HepG2 (cell line): ENCODE results near the gene ELF2. TPM values are rescaled to one million over a fixed set of nuclear protein-coding genes. Genes with fewer than 3 reads are reported as not detected.

ENCODE experiments used
- ATAC-seq: fragments of 200-7000 bp; cut with Tn5 transposase; 3 replicates; pipeline ENCODE4 v1.9.1; 2020; ENCODE audit warnings: mild to moderate bottlenecking, moderate library complexity
- BruUV-seq: library from RNA; stranded (reverse); fragments of 400-500 nt; replicated peaks from 2 replicates; lab custom pipeline; 2021; lab: Mats Ljungman, UMichigan
- CTCF ChIA-PET: fragments of 300-600 bp; formaldehyde crosslinking; extraction: SDS; loops from one replicate; lab custom pipeline; 2021; ENCODE audit warnings: low total read pairs, inconsistent platforms, low intra/inter-chr PET ratio; lab: Yijun Ruan, JAX
- POLR2A ChIA-PET: fragments of 350-600 bp; sonication (Branson Sonifier 250); formaldehyde crosslinking; loops from one replicate; lab custom pipeline; 2020; ENCODE audit warnings: antibody characterized with exemption, inconsistent platforms; lab: Yijun Ruan, JAX
- DNase-seq: peaks from one replicate; pipeline ENCODE4 v3.0.0-alpha.2; 2015; ENCODE audit warnings: low spot score
- FAIRE-seq: peaks from 3 replicates; lab custom pipeline; 2011; peaks lifted over from hg19 to GRCh38; lab: Jason Lieb, UNC
- H2AFZ ChIP-seq: one replicate; pipeline ENCODE4 v1.6.1; 2011; ENCODE audit warnings: low read length, inconsistent platforms
- H3K27ac ChIP-seq: fragments of 300-600 bp; 3 replicates; pipeline ENCODE4 v1.8.0; 2011; ENCODE audit warnings: mixed run types, mild to moderate bottlenecking, mixed read lengths, low read length, inconsistent platforms; ENCODE audit not compliant: insufficient read depth; ENCODE audit errors: extremely low read length
- H3K27me3 ChIP-seq, 2 experiments: fragments of 200-600 bp in 1 of 2; 2 replicates in 1 of 2; 3 replicates in 1 of 2; pipeline versions ENCODE4 v1.6.0 to v1.8.0; 2011; ENCODE audit warnings: low read length in 2 of 2, mild to moderate bottlenecking in 2 of 2, moderate library complexity in 2 of 2, inconsistent platforms in 1 of 2; ENCODE audit not compliant: insufficient read depth in 2 of 2, control insufficient read depth in 1 of 2
- H3K36me3 ChIP-seq, 2 experiments: fragments of 200-600 bp in 1 of 2; replicated peaks in 1 of 2; 2 replicates in 1 of 2; 3 replicates in 1 of 2; pipeline versions ENCODE4 v1.5.1 to v1.8.0; 2011; ENCODE audit warnings: low read length in 2 of 2, inconsistent platforms in 1 of 2; ENCODE audit not compliant: insufficient read depth in 2 of 2, control insufficient read depth in 1 of 2
- H3K4me1 ChIP-seq: 2 replicates; pipeline ENCODE4 v1.5.1; 2012; ENCODE audit warnings: low read length, inconsistent platforms; ENCODE audit not compliant: insufficient read depth
- H3K4me2 ChIP-seq: 2 replicates; pipeline ENCODE4 v1.6.0; 2011; ENCODE audit warnings: low read depth, low read length, inconsistent platforms
- H3K4me3 ChIP-seq, 3 experiments: fragments of 200-600 bp in 1 of 3; sonication (generic), shearing (Covaris generic) in 1 of 3; replicated peaks in 1 of 3; 2 replicates each; pipeline ENCODE4 v1.5.1; 2011 to 2016; ENCODE audit warnings: low read length in 3 of 3, inconsistent platforms in 2 of 3, low read depth in 2 of 3, mild to moderate bottlenecking in 2 of 3, control low read depth in 1 of 3, mixed read lengths in 1 of 3; ENCODE audit not compliant: insufficient read depth in 1 of 3
- H3K79me2 ChIP-seq: one replicate; pipeline ENCODE4 v1.6.1; 2011; ENCODE audit warnings: low read length, inconsistent platforms; ENCODE audit not compliant: insufficient read depth
- H3K9ac ChIP-seq: 2 replicates; pipeline ENCODE4 v1.6.0; 2011; ENCODE audit warnings: mild to moderate bottlenecking, low read depth, low read length, inconsistent platforms; ENCODE audit not compliant: insufficient read depth
- H3K9me3 ChIP-seq: 2 replicates; pipeline ENCODE4 v1.5.1; 2012; ENCODE audit warnings: mild to moderate bottlenecking, low read length
- H4K20me1 ChIP-seq: 2 replicates; pipeline ENCODE4 v1.6.0; 2011; ENCODE audit warnings: inconsistent platforms, mild to moderate bottlenecking, low read length, moderate library complexity; ENCODE audit not compliant: insufficient read depth
- AFF4 ChIP-seq: sonication (generic); formaldehyde crosslinking; IDR thresholded peaks from 2 replicates; pipeline ENCODE4 v1.4.0; 2020; ENCODE audit warnings: missing genetic modification reagents
- ARID4A ChIP-seq: sonication (generic); formaldehyde crosslinking; IDR thresholded peaks from 2 replicates; pipeline ENCODE4 v1.5.0; 2020; ENCODE audit warnings: mild to moderate bottlenecking, missing genetic modification reagents, borderline replicate concordance
- CEBPB ChIP-seq: IDR thresholded peaks from 2 replicates; pipeline ENCODE4 v1.6.1; 2011; ENCODE audit warnings: low read depth, low read length, improper control_type of control experiment, borderline replicate concordance
- MEF2D ChIP-seq: sonication (generic); formaldehyde crosslinking; IDR thresholded peaks from 2 replicates; pipeline ENCODE4 v1.5.1; 2020; ENCODE audit warnings: mild to moderate bottlenecking, missing genetic modification reagents
- NFE2L2 ChIP-seq: fragments of 150-350 bp; IDR thresholded peaks from 2 replicates; pipeline ENCODE4 v1.6.1; 2014; ENCODE audit warnings: low read length
- NFIB ChIP-seq: sonication (generic); formaldehyde crosslinking; IDR thresholded peaks from 2 replicates; pipeline ENCODE4 v1.9.0; 2021; ENCODE audit warnings: missing genetic modification reagents, mild to moderate bottlenecking, borderline replicate concordance
- SALL2 ChIP-seq: sonication (generic); formaldehyde crosslinking; IDR thresholded peaks from 2 replicates; pipeline ENCODE4 v1.8.1; 2023; ENCODE audit warnings: mild to moderate bottlenecking, missing genetic modification reagents, inconsistent platforms
- ZNF556 ChIP-seq: sonication (generic); formaldehyde crosslinking; IDR thresholded peaks from 2 replicates; pipeline ENCODE4 v1.4.0; 2020; ENCODE audit warnings: mild to moderate bottlenecking, missing genetic modification reagents, borderline replicate concordance
- WGBS: methylation state at CpG from one replicate; pipeline ENCODE4 v1.1.6; 2017; ENCODE audit warnings: low lambda C conversion rate; 5-methylcytosine and 5-hydroxymethylcytosine counted together
- in situ Hi-C: cut with HindIII; loops from 2 replicates; pipeline ENCODE4 v1.10.0; 2017; ENCODE audit warnings: low pct_unique_long_range_greater_than_20kb; ENCODE audit not compliant: extremely low pct_ligation_motif_present
- intact Hi-C: fragments of 100-400 bp; cut with micrococcal nuclease; formaldehyde crosslinking; loops from one replicate; pipeline ENCODE4 v1.10.0; 2022; ENCODE audit not compliant: unreplicated experiment
- polyA plus RNA-seq, 8 experiments: library from polyadenylated mRNA; depleted of rRNA in 3 of 8; stranded (reverse) in 7 of 8; unstranded in 1 of 8; fragments of >200 nt; fragmentation: Illumina TruSeq in 4 of 8; extraction: Trizol in 4 of 8; gene quantifications; 2 replicates each; pipeline versions ENCODE4 v1.2.1 to v1.2.3, GENCODE V29; 2011 to 2016; ENCODE audit warnings: low read depth in 4 of 8, missing spikeins in 1 of 8, mixed read lengths in 1 of 8; ENCODE audit not compliant: insufficient read depth in 1 of 8
- total RNA-seq, 5 experiments: library from RNA; depleted of rRNA; stranded (reverse); fragments of >200 nt; fragmentation: Illumina TruSeq; extraction: Trizol; gene quantifications; 2 replicates each; pipeline ENCODE4 v1.2.3, GENCODE V29; 2016; ENCODE audit warnings: low read depth in 1 of 5

ELF2 gene
- total and polyA plus RNA-seq, 2 of the 13 experiments (the other 11 are each of a cell fraction or from before 2014, with no cell fraction given): 28.6 to 35.4 TPM

DNA sequence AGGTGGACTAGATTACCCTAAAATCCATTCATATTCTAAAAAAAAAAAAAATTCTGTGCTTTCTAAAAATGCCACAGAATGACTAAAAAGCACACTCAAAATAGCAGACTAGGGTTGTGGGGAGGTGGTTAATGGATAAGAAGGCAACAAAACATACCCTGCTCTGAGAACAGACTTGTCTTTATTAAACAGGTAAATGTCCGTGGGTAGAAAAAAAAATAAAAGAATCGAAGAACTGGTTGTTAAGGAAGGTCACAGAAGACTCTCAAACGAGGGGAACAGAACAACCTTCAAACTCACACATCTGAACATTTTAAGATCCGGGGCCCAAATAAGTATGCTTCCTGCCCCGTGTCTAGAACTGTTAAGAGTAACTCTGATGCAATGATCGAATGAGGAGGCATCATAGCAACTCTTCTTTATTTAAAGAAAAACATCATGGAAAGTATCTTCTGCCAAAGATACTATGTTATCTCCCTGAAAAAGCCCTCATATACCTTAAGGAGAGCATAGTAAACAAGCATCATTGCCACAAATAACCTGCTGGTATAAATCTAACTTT lies 68.4 kb downstream of the ELF2 start:
- no peaks in the 10 kb centered on the region for H4K20me1 ChIP-seq
- FAIRE-seq (no peak), ATAC-seq (no peak), DNase-seq (no peak)
- H3K9me3 ChIP-seq: no peaks in the 10 kb centered on the region
- no peaks in the 10 kb centered on the region for H3K4me1 ChIP-seq
- H3K4me3 ChIP-seq: no peak overlapping the region
- H3K27me3 ChIP-seq: no peaks in the 10 kb centered on the region
- no peaks in the 10 kb centered on the region for H3K36me3 ChIP-seq
- H3K4me2 ChIP-seq: no peak overlapping the region
- POLR2A ChIA-PET: no interaction called here
- in situ Hi-C loops (loop anchor here (10.0 kb wide), 1 partner anchor 56 kb away; no protein-coding TSS in a partner anchor), intact Hi-C loops (no loop called here)
- H3K9ac ChIP-seq: no peak overlapping the region
- H3K27ac ChIP-seq: no peak overlapping the region
- H2AFZ ChIP-seq: no peak overlapping the region
- WGBS: 89% methylated on average over 6 of the region's 6 CpGs
- BruUV-seq: no TSS peak
- CTCF ChIA-PET: no interaction called here
- TF ChIP-seq MEF2D (CRISPR knock-in tag): no peak
- no peak for TF ChIP-seq AFF4
- no peak for TF ChIP-seq SALL2
- TF ChIP-seq NFIB (CRISPR knock-in tag): no peak
- TF ChIP-seq CEBPB: no peak
- TF ChIP-seq NFE2L2: no peak
- no peak for TF ChIP-seq ARID4A (CRISPR knock-in tag)
- TF ChIP-seq ZNF556 (CRISPR knock-in tag): no peak
- H3K79me2 ChIP-seq: no peaks in the 10 kb centered on the region
